HG03378 (cell line): ENCODE measurements around the gene CDC5L.

Source experiments
- ATAC-seq: cut with Tn5 transposase; IDR thresholded peaks from one replicate; pipeline ENCODE4 v1.9.1; 2021; ENCODE audit warnings: mild to moderate bottlenecking, moderate library complexity; ENCODE audit not compliant: unreplicated experiment

The CDC5L gene

GRCh38 chr6:44495036-44495901, 107.8 kb downstream of the CDC5L start:
- ATAC-seq = no peak

- no peak for ATAC-seq
Measured at GRCh38 chr6:44496665-44497369, 109.3 kb downstream of the CDC5L start.

GRCh38 chr6:44497807-44498206, 110.3 kb downstream of the CDC5L start:
- ATAC-seq = no peak

GRCh38 chr6:44498436-44498835, 110.9 kb downstream of the CDC5L start:
- no peak for ATAC-seq

GRCh38 chr6:44499609-44500008, 112.1 kb downstream of the CDC5L start:
- ATAC-seq = no peak
